ENCODE measurements around the gene MTA2.

GRCh38 chr11:62647609-62648005, 45.9 kb upstream of the MTA2 start:
- TF ChIP-seq CTCF (IDR thresholded peaks at IDR 0.05): no peak
- no peak for TF ChIP-seq POLR2A (IDR thresholded peaks at IDR 0.05)

Measured in Peyer's patch (tissue), 4 donors.